Vagina (tissue), 2 donors: ENCODE data around the gene CCDC90B.
"Not testable (repeated sequence)": the region's sequence is repeated elsewhere in the genome, so short reads cannot be mapped to it uniquely, and the experiment has no call there.

Source experiments
- POLR2A ChIP-seq, 2 donors: fragments of 450-650 bp; IDR thresholded peaks; one replicate each; pipeline ENCODE4 v1.6.1; 2017; ENCODE audit warnings: antibody characterized with exemption in 2 of 2, mild to moderate bottlenecking in 2 of 2, moderate library complexity in 2 of 2
- POLR2AphosphoS5 ChIP-seq, 2 donors: sonication (generic); formaldehyde crosslinking; IDR thresholded peaks; one replicate each; pipeline ENCODE4 v1.9.0; 2017; ENCODE audit warnings: antibody characterized with exemption in 2 of 2, mild to moderate bottlenecking in 2 of 2, low read depth in 1 of 2; ENCODE audit not compliant: insufficient read depth in 1 of 2
- TF ChIP-seq, protein P1 (sequence below), 3 experiments: fragments of 450-650 bp in 2 of 3; fragments of 200-600 bp in 1 of 3; sonication (generic) in 1 of 3; IDR thresholded peaks; one replicate each; pipeline ENCODE4 v1.5.1; 2017 to 2019; ENCODE audit warnings: antibody characterized with exemption in 3 of 3, mild to moderate bottlenecking in 2 of 3, moderate library complexity in 2 of 3

DNA sequence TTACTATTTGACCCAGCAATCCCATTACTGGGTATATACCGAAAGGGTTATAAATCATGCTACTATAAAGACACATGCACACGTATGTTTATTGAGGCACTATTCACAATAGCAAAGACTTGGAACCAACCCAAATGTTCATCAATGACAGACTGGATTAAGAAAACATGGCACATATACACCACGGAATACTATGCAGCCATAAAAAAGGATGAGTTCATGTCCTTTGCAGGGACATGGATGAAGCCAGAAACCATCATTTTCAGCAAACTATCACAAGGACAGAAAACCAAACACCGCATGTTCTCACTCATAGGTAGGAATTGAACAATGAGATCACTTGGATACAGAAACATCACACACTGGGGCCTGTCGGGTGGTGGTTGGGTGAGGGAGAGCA, 14.4 kb downstream of the CCDC90B start:
- TF ChIP-seq, protein P1, sequence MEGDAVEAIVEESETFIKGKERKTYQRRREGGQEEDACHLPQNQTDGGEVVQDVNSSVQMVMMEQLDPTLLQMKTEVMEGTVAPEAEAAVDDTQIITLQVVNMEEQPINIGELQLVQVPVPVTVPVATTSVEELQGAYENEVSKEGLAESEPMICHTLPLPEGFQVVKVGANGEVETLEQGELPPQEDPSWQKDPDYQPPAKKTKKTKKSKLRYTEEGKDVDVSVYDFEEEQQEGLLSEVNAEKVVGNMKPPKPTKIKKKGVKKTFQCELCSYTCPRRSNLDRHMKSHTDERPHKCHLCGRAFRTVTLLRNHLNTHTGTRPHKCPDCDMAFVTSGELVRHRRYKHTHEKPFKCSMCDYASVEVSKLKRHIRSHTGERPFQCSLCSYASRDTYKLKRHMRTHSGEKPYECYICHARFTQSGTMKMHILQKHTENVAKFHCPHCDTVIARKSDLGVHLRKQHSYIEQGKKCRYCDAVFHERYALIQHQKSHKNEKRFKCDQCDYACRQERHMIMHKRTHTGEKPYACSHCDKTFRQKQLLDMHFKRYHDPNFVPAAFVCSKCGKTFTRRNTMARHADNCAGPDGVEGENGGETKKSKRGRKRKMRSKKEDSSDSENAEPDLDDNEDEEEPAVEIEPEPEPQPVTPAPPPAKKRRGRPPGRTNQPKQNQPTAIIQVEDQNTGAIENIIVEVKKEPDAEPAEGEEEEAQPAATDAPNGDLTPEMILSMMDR (IDR thresholded peaks at IDR 0.05), result not testable (repeated sequence)
- not testable (repeated sequence) for TF ChIP-seq POLR2A (IDR thresholded peaks at IDR 0.05); POLR2AphosphoS5 (IDR thresholded peaks at IDR 0.05; ENCODE audit: insufficient read depth in 1 of 2, low read depth in 1 of 2)
